WTC11 (cell line): ENCODE data around the gene TMIGD1.

Source experiments
- CREM ChIP-seq: sonication (generic); formaldehyde crosslinking; IDR thresholded peaks from 2 replicates; pipeline ENCODE4 v1.8.1; 2022; ENCODE audit warnings: mild to moderate bottlenecking, missing genetic modification reagents, moderate library complexity
- CTCF ChIP-seq: fragments of 200-600 bp; IDR thresholded peaks from 2 replicates; pipeline ENCODE4 v1.8.0; 2022; ENCODE audit warnings: antibody characterized with exemption
- MAX ChIP-seq: sonication (generic); formaldehyde crosslinking; IDR thresholded peaks from 2 replicates; pipeline ENCODE4 v1.8.0; 2022; ENCODE audit warnings: mild to moderate bottlenecking, missing genetic modification reagents
- NFATC4 ChIP-seq: fragments of 250-450 bp; sonication (Bioruptor Pico); IDR thresholded peaks from 2 replicates; pipeline ENCODE4 v1.9.0; 2021; ENCODE audit warnings: mild to moderate bottlenecking
- PRDM15 ChIP-seq: sonication (generic); formaldehyde crosslinking; IDR thresholded peaks from 2 replicates; pipeline ENCODE4 v1.8.0; 2022; ENCODE audit warnings: missing genetic modification reagents
- PREB ChIP-seq: sonication (generic); formaldehyde crosslinking; IDR thresholded peaks from 2 replicates; pipeline ENCODE4 v1.8.1; 2022; ENCODE audit warnings: mild to moderate bottlenecking, missing genetic modification reagents, moderate library complexity, borderline replicate concordance
- SOX15 ChIP-seq: fragments of 250-450 bp; sonication (Bioruptor Pico); IDR thresholded peaks from 2 replicates; pipeline ENCODE4 v1.9.0; 2021; ENCODE audit warnings: mild to moderate bottlenecking
- TEAD4 ChIP-seq: sonication (generic); formaldehyde crosslinking; IDR thresholded peaks from 2 replicates; pipeline ENCODE4 v1.8.0; 2022; ENCODE audit warnings: mild to moderate bottlenecking, missing genetic modification reagents
- ZNF512 ChIP-seq: sonication (generic); formaldehyde crosslinking; IDR thresholded peaks from 2 replicates; pipeline ENCODE4 v1.8.1; 2022; ENCODE audit warnings: missing genetic modification reagents, borderline replicate concordance
- ZSCAN18 ChIP-seq: fragments of 250-450 bp; sonication (Bioruptor Pico); IDR thresholded peaks from 2 replicates; pipeline ENCODE4 v2.1.2; 2022; ENCODE audit warnings: mild to moderate bottlenecking, moderate library complexity

- TF ChIP-seq PRDM15 (CRISPR knock-in tag) (no peak), PREB (CRISPR knock-in tag) (no peak), TEAD4 (CRISPR knock-in tag) (no peak), CREM (no peak), ZNF512 (CRISPR knock-in tag) (no peak), ZSCAN18 (CRISPR knock-in tag) (no peak), SOX15 (CRISPR knock-in tag) (no peak), CTCF (no peak), NFATC4 (CRISPR knock-in tag) (no peak), MAX (CRISPR knock-in tag) (no peak)
Observed at GRCh38 chr17:30292286-30292858, 41.5 kb downstream of the TMIGD1 start.
